ENCODE data around the gene ACTA2.

DNA sequence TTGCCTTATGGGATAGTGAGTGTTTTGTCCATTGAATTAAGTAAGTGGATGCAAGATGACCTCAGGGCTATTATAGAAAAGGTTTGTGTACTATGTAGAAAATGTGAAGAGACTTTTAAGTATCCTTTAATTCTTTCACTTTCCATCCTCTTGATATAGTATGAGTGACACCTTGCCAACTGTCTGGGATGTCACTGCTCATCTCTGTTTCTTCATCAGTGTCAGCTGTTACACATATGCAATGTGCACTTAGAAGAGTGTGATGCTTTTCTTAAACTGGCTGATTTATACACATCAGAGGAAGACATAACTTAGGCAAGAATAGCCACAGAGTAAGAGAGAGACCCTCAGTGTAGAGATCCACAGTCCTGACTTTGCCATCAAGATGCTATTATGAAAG lies 8.7 kb upstream of the ACTA2 start:
- TF ChIP-seq GABPA (IDR thresholded peaks at IDR 0.05 in 1 of 2, conservative IDR thresholded peaks at IDR 0.05 in 1 of 2) (no peak), FOXA1 (IDR thresholded peaks at IDR 0.05) (no peak), TAF1 (conservative IDR thresholded peaks at IDR 0.05) (no peak), YY1 (IDR thresholded peaks at IDR 0.05) (no peak), JUND (IDR thresholded peaks at IDR 0.05) (no peak), EGR1 (IDR thresholded peaks at IDR 0.05; ENCODE audit: low read depth in 2 of 2) (no peak), RAD21 (IDR thresholded peaks at IDR 0.05) (no peak), SP1 (IDR thresholded peaks at IDR 0.05) (no peak), ATF3 (IDR thresholded peaks at IDR 0.05) (no peak), REST (IDR thresholded peaks at IDR 0.05) (no peak)
- TF ChIP-seq, protein P1, sequence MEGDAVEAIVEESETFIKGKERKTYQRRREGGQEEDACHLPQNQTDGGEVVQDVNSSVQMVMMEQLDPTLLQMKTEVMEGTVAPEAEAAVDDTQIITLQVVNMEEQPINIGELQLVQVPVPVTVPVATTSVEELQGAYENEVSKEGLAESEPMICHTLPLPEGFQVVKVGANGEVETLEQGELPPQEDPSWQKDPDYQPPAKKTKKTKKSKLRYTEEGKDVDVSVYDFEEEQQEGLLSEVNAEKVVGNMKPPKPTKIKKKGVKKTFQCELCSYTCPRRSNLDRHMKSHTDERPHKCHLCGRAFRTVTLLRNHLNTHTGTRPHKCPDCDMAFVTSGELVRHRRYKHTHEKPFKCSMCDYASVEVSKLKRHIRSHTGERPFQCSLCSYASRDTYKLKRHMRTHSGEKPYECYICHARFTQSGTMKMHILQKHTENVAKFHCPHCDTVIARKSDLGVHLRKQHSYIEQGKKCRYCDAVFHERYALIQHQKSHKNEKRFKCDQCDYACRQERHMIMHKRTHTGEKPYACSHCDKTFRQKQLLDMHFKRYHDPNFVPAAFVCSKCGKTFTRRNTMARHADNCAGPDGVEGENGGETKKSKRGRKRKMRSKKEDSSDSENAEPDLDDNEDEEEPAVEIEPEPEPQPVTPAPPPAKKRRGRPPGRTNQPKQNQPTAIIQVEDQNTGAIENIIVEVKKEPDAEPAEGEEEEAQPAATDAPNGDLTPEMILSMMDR (IDR thresholded peaks at IDR 0.05; ENCODE audit: low read depth, low read length, missing input control): no peak
- TF ChIP-seq, protein P2, sequence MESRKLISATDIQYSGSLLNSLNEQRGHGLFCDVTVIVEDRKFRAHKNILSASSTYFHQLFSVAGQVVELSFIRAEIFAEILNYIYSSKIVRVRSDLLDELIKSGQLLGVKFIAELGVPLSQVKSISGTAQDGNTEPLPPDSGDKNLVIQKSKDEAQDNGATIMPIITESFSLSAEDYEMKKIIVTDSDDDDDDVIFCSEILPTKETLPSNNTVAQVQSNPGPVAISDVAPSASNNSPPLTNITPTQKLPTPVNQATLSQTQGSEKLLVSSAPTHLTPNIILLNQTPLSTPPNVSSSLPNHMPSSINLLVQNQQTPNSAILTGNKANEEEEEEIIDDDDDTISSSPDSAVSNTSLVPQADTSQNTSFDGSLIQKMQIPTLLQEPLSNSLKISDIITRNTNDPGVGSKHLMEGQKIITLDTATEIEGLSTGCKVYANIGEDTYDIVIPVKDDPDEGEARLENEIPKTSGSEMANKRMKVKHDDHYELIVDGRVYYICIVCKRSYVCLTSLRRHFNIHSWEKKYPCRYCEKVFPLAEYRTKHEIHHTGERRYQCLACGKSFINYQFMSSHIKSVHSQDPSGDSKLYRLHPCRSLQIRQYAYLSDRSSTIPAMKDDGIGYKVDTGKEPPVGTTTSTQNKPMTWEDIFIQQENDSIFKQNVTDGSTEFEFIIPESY (IDR thresholded peaks at IDR 0.05): no peak
